Measurements from ENCODE around the gene PTPRE. TPM values are rescaled to one million over a fixed set of nuclear protein-coding genes. Genes with fewer than 3 reads are reported as not detected.

PTPRE gene
- polyA plus RNA-seq, 1 donor (not counting 4 experiments of a cell fraction or from before 2014, with no cell fraction given): 15.1 TPM

DNA sequence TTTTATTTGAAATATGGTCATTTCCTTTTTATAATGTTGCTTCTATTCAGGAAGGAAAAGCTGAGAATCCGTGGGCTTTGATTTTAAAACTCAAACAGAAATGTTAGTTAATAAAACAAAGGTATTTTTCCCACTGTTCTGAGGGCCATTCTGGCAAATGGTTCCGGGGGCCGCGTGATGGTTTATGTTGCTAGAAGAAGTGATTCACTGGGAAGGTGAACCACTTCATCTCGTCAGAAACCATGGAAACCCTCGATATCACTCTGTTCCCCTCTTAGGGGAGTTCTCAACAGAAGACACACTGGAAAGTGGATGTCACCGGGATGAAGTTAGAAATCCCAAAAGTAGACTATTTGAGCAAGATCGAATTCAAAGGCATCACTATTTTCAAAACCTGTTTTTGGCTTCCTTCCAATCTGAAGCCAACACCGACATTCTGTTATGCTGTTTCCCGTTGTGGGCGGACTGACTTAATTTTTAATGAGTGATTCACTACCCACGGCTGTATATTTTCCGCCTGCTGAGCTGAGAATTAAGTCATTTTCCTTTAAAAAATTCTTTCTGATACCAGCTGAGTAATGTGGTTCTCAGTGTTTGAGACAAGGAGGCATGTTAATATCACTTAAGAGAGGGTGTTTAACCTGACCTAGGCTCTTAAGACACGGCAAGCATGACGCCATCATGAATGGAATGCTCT, 84.1 kb downstream of the PTPRE start:
- no peak overlapping the region for H3K9ac ChIP-seq (ENCODE audit: control insufficient read depth, extremely low read depth, insufficient read depth, low read length)
- H3K4me3 ChIP-seq (ENCODE audit: control insufficient read depth in 2 of 3, extremely low read depth in 1 of 3, insufficient read depth in 2 of 3, low read depth in 1 of 3, low read length in 3 of 3): peak overlapping the region in 1 of 3 experiments; percentile 7
- dilution Hi-C loops (cut with MboI; ENCODE audit: extremely low pct_ligation_motif_present, low sequenced_read_pairs): no loop called here
- H4K20me1 ChIP-seq (ENCODE audit: control insufficient read depth, extremely low read depth, insufficient read depth, low read length): no peaks in the 10 kb centered on the region
- DNase-seq (ENCODE audit: low read depth, low spot score) (peak; percentile 71), FAIRE-seq (peak; percentile 94)
- H3K27ac ChIP-seq (ENCODE audit: control insufficient read depth, insufficient read depth, low read length): peak overlapping the region; percentile 26
- H3K9me3 ChIP-seq (ENCODE audit: control insufficient read depth, low read depth, low read length): no peaks in the 10 kb centered on the region
- peak overlapping the region; percentile 53 for H3K4me2 ChIP-seq (ENCODE audit: control insufficient read depth, extremely low read depth, insufficient read depth, low read depth, low read length)
- no peaks in the 10 kb centered on the region for H3K79me2 ChIP-seq (ENCODE audit: control insufficient read depth, insufficient read depth, low read length)
- H3K27me3 ChIP-seq (ENCODE audit: control insufficient read depth, extremely low read depth, insufficient read depth, low read length): no peaks in the 10 kb centered on the region
- H3K36me3 ChIP-seq (ENCODE audit: control insufficient read depth in 2 of 2, extremely low read depth in 1 of 2, insufficient read depth in 2 of 2, low read length in 2 of 2): no peaks in the 10 kb centered on the region
- H3K4me1 ChIP-seq (ENCODE audit: control insufficient read depth, extremely low read depth, insufficient read depth, low read length): peaks cover 28% of the 10 kb centered on the region
- no peak for TF ChIP-seq CTCF (optimal IDR thresholded peaks at IDR 0.05 in 1 of 3, IDR thresholded peaks at IDR 0.05 in 1 of 3, conservative IDR thresholded peaks at IDR 0.05 in 1 of 3; ENCODE audit: extremely low read depth in 1 of 3, insufficient read depth in 2 of 3, low read length in 3 of 3)
- no peak for TF ChIP-seq EZH2 (IDR thresholded peaks at IDR 0.05; ENCODE audit: low read length)
- H2AFZ ChIP-seq (ENCODE audit: control insufficient read depth, low read length): no peak overlapping the region
- H3K9me1 ChIP-seq (ENCODE audit: control insufficient read depth, extremely low read depth, insufficient read depth, low read length): no peaks in the 10 kb centered on the region

DNA sequence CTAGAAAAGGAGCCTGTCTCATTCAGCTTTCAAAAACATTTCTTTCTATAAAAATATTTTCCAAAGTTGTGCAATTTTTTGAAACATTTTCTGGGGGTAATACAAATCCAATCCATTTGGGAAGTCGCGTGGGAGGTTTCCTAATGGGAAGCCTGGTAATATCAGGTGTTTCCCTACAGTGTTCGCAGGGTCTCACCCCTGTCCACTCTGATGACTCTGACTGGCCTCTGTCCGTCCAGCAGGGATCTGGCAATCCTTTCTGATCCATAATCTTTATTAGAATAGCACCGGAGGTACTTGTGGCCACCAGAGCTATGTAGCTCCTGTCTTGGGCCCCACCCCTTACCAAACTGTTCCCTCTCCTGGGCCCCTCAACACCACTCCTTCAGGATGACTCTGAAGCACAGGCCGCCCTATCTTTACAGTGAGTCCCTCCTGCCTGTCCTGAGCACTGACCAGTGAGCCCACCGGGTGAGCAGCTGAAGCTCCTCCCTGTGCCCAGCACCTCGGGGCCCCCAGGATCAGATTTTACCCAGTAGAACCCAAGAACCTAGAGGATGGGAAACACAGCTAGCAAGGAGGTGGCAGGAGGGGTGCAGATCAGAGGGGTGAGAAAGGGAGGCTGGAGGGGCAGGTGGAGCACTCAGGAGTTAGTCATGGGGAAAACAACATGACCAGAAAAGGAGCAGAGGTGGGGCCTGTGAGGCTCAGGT, 84.8 kb downstream of the PTPRE start:
- FAIRE-seq: no peak
- DNase-seq (ENCODE audit: low read depth, low spot score): no peak
- Histone ChIP-seq H4K20me1 (ENCODE audit: control insufficient read depth, extremely low read depth, insufficient read depth, low read length) (no peaks in the 10 kb centered on the region), H2AFZ (ENCODE audit: control insufficient read depth, low read length) (peak overlapping the region; percentile 8), H3K79me2 (ENCODE audit: control insufficient read depth, insufficient read depth, low read length) (no peaks in the 10 kb centered on the region), H3K9ac (ENCODE audit: control insufficient read depth, extremely low read depth, insufficient read depth, low read length) (no peak overlapping the region), H3K9me3 (ENCODE audit: control insufficient read depth, low read depth, low read length) (no peaks in the 10 kb centered on the region), H3K4me1 (ENCODE audit: control insufficient read depth, extremely low read depth, insufficient read depth, low read length) (peaks cover 28% of the 10 kb centered on the region), H3K27ac (ENCODE audit: control insufficient read depth, insufficient read depth, low read length) (peak overlapping the region; percentile 26), H3K27me3 (ENCODE audit: control insufficient read depth, extremely low read depth, insufficient read depth, low read length) (no peaks in the 10 kb centered on the region), H3K9me1 (ENCODE audit: control insufficient read depth, extremely low read depth, insufficient read depth, low read length) (no peaks in the 10 kb centered on the region), H3K36me3 (ENCODE audit: control insufficient read depth in 2 of 2, extremely low read depth in 1 of 2, insufficient read depth in 2 of 2, low read length in 2 of 2) (no peaks in the 10 kb centered on the region), H3K4me3 (ENCODE audit: control insufficient read depth in 2 of 3, extremely low read depth in 1 of 3, insufficient read depth in 2 of 3, low read depth in 1 of 3, low read length in 3 of 3) (no peak overlapping the region), H3K4me2 (ENCODE audit: control insufficient read depth, extremely low read depth, insufficient read depth, low read depth, low read length) (peak overlapping the region; percentile 53)
- dilution Hi-C loops (cut with MboI; ENCODE audit: extremely low pct_ligation_motif_present, low sequenced_read_pairs): no loop called here
- no peak for TF ChIP-seq EZH2 (IDR thresholded peaks at IDR 0.05; ENCODE audit: low read length)
- no peak for TF ChIP-seq CTCF (optimal IDR thresholded peaks at IDR 0.05 in 1 of 3, IDR thresholded peaks at IDR 0.05 in 1 of 3, conservative IDR thresholded peaks at IDR 0.05 in 1 of 3; ENCODE audit: extremely low read depth in 1 of 3, insufficient read depth in 2 of 3, low read length in 3 of 3)

Measured in keratinocyte (primary cell).